Activated CD4-positive, alpha-beta T cell treated with anti-CD3 and anti-CD28 coated beads for 24 hours (primary cell): Measurements from ENCODE around the gene ZBTB16.

Experiments used
- DNase-seq, 2 donors: peaks; one replicate each; pipeline ENCODE4 v3.0.0-alpha.2; 2020; ENCODE audit warnings: low read depth in 2 of 2

The ZBTB16 gene

DNA sequence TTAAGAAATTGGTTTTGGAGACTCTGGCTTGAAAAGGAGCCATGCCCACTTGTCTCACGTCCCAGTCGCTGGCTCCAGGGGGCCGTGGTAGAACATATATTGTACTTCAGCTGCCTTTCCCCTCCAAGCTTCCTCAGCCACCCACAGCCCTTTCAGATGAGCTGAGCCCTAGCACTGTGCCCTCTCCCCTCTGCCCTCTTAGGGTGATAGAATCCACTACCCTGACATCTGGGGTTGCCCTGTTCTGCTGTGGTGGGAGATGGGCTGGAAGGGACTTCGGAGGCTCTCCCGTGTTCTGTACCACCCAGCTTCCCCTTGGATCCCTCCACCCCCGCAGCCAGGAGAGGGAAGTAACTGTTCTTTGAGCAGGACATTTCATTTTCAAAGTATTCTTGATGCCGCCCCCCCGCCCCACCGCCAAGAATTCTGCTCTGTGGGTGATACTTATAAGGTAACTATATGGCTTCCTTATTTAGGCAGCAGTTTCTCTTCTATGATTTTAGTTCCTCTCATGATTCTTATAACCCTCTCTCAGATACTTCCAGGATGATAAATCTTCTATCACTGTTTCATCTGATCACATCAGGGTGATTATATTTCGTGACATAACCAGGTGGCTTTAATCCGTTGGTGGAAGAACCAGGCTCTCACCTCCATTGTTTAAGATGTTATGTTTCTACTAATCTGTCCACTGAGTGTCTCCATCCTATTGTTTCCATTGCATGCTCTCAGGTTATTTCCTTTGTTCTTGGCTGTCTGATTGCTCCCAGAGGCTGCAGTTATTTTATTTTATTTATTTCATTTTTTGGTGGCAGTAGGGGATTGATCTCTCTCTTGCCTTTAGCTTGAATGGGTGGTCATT lies 24.1 kb downstream of the ZBTB16 start:
- DNase-seq, result no peak

DNA sequence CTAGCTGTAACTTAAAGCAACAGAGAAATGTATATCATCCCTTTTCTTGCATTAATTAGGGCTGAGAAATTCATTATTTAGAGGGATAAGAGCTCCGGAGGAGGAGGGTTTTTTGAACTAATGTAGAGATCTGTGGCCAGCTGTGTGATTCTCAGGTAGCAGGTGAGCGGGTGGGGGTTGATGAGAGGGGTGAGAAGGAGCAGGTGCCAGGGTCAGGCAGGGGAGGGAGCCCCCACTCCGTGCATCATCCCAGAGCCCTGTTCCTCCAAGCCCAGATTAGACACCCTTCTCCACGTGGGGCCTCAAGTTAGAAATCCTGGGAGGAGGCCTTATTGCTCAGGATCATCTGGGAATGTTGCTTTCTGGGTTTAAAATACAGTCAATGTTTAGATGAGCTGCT lies 24.9 kb downstream of the ZBTB16 start:
- DNase-seq, result no peak

- DNase-seq, result no peak
Observed at GRCh38 chr11:114085965-114086793, 26.7 kb downstream of the ZBTB16 start.

GRCh38 chr11:114087025-114087424 lies 27.5 kb downstream of the ZBTB16 start:
- no peak for DNase-seq

GRCh38 chr11:114088216-114088615 lies 28.7 kb downstream of the ZBTB16 start:
- DNase-seq, result no peak

GRCh38 chr11:114088836-114089235 lies 29.3 kb downstream of the ZBTB16 start:
- no peak for DNase-seq

DNA sequence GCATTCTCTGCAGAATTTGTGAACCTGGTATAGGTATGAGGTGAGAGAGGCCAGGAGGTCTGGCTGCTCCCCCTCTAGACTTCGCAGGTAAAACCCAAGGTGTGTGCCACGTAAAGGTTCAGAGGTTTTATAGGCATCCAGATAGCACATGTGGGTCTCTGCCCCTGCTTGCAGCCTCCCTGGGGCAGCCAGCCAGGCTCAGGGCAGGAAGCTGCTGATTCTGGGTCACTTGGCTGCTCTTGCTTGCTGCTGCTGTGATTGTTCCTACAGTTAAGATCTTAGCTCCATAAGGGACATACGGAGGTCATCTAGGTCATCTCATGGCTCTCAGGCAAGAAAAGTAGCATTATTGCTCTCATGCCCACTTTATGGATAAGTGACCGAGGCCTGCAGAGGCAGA lies 30.2 kb downstream of the ZBTB16 start:
- no peak for DNase-seq

DNA sequence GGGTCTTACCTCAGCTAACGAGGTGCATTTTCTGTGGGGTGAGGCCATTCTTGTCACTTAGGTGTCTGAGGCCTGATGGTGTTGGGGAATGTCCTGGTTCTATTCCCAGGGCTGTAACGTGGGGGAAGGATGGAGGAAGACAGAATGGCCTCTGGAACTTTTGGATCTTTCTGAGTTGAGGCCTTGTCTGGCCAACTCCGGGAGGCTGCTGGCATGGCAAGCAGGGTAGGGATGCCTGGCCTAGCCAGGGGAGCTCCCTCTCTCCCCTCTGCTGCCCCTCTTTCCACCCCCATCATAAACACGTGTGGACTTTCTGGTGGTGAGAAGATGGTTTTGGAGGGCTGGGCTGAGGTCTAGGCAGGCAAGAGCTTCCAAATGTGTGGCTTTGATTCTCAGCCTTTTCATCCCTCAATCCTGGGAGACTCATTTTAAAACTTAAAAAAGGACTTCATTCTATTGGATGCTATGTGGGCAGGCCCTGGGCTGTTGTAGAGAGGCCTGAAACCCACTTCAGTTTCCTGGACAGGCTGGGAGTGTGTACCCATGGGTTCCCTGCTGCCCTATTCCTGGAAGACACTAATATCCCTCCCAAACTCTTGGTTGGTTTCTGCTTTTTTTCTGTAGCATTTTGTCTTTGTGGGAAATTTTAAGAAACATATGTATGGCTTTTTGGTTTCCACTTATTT lies 30.9 kb downstream of the ZBTB16 start:
- no peak for DNase-seq

GRCh38 chr11:114090976-114091375 lies 31.5 kb downstream of the ZBTB16 start:
- no peak for DNase-seq

- DNase-seq, result no peak
Observed at GRCh38 chr11:114091516-114092397, 32.2 kb downstream of the ZBTB16 start.

- DNase-seq, result no peak
Observed at GRCh38 chr11:114092478-114092877, 33.0 kb downstream of the ZBTB16 start.

- DNase-seq, result no peak
Observed at GRCh38 chr11:114092953-114093352, 33.4 kb downstream of the ZBTB16 start.

GRCh38 chr11:114094516-114094915 lies 35.0 kb downstream of the ZBTB16 start:
- no peak for DNase-seq

DNA sequence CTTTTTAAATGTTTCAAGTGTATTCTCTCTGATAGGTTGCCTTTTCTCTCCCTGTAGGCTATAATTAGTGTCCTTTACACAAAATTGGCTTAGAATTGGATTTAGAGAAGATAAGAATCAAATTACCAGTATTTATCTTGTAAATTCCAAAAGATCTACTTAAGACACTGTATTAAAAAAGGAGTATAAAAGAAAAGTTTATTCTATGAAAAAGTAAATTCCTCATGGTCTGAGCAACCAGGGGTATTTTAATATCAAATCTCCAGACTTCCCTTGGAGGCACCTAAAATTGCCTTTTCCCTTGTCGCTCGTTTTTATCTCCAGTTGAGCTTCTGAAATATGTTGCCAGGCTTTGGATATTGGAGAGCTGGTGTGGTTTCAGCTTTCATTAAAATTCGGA lies 36.4 kb downstream of the ZBTB16 start:
- no peak for DNase-seq

GRCh38 chr11:114097832-114098231 lies 38.3 kb downstream of the ZBTB16 start:
- no peak for DNase-seq

GRCh38 chr11:114098927-114099326 lies 39.4 kb downstream of the ZBTB16 start:
- no peak for DNase-seq

DNA sequence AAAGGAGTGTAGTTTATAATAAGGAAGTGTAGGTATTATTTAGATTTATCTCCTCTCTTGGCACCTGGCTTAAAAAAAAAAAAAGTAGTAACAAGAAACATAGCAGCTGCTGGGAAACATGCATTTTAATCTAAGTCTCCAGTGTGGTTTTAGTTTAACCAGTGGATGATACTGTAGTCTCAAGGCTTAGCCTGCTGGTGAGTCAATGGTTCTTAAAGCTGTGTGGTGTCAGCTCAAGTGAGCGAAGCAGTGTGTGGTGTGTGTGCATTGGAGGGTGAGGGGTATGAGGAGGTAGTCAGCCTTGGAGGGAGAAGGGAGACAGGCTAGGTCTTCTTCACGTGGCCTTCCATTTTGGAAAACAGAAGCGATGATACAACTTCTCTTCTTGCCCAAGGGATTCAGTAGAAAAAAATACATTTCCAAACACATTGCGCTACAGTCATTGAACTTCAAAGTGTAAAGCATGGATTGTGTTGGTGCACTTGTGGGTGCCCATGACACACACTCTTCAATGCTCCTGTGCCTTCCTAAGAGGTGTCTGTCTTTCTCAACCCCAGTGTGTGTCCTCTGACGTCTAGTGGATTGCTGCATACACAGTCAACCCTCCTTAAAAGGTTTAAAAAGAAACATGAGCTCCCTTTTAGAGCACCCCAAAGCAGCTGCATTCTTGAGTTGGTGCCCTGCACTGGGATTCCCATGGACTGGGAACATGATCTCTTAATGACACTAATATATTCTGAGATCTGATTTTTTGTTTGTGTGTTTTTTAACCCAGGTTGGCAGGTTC lies 40.1 kb downstream of the ZBTB16 start:
- DNase-seq, result no peak

DNA sequence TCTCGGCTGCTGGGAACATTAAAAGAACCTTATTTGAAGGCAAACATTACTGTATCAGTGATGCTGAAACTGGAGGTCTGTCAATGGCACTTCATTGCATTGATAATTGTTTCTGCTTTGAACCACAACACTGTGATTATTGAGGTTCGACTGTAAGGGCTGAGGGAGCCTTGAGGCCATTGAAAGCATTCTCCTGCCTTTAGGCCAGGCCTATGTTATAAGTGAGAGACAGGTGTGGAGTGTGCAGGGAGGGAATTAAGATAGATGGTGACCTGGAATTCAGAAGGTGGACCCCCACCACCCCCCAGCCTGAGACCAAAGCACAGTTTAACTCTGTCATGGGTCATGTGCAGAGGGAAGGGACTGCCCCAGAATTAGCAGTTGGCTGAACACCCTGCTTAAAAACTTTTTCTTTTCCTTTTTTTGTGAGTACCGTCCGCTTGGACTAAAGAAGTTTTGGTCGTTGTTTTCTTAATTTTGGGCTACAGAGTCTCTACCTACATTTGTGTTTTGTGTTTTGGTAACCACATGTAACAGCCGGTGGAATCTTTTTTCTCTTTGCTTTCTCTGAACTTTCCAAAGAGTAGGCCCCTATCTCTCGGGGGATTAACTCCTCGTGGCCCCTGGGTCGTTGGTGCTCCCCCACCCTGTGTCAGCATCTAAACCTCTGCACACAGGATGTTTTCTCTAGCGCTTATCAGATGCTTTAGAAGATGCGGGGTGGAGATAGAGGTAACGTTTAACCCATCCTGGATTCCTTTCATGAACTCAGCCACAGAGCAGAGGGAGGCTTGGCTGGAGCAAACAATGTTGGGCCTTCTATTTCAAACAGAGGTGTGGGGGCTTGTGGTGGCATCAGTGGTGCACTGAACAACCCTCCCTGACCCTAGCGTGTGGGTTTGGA lies 43.7 kb downstream of the ZBTB16 start:
- no peak for DNase-seq

- DNase-seq, result no peak
Observed at GRCh38 chr11:114105611-114106010, 46.1 kb downstream of the ZBTB16 start.
